ENCODE measurements around the gene METTL2B.
A peak's percentile ranks its signal among the peaks of the same experiment; 100 is the strongest.

Gene METTL2B

GRCh38 chr7:128476402-128477335 lies at the start of gene METTL2B:
METTL2B (plus strand) TSS chr7:128476748; CDS start chr7:128476766, 18 bp downstream.
- peak; percentile 82 for DNase-seq (ENCODE audit: low spot score)

GRCh38 chr7:128427289-128427891 lies 49.2 kb upstream of the METTL2B start:
- peak; percentile 66 for DNase-seq (ENCODE audit: low spot score)

GRCh38 chr7:128430207-128430606 lies 46.3 kb upstream of the METTL2B start:
- no peak for DNase-seq (ENCODE audit: low spot score)

GRCh38 chr7:128431221-128431620 lies 45.3 kb upstream of the METTL2B start:
- no peak for DNase-seq (ENCODE audit: low spot score)

GRCh38 chr7:128431754-128432153 lies 44.8 kb upstream of the METTL2B start:
- no peak for DNase-seq (ENCODE audit: low spot score)

GRCh38 chr7:128434413-128435326 lies 41.9 kb upstream of the METTL2B start:
- DNase-seq (ENCODE audit: low spot score): no peak

GRCh38 chr7:128435327-128435686 lies 41.2 kb upstream of the METTL2B start:
- no peak for DNase-seq (ENCODE audit: low spot score)

- no peak for DNase-seq (ENCODE audit: low spot score)
Measured at GRCh38 chr7:128437426-128438332, 38.9 kb upstream of the METTL2B start.

- no peak for DNase-seq (ENCODE audit: low spot score)
Measured at GRCh38 chr7:128442356-128442755, 34.2 kb upstream of the METTL2B start.

GRCh38 chr7:128443831-128444600 lies 32.5 kb upstream of the METTL2B start:
- DNase-seq (ENCODE audit: low spot score): no peak

- DNase-seq (ENCODE audit: low spot score): no peak
Measured at GRCh38 chr7:128446306-128446705, 30.2 kb upstream of the METTL2B start.

- DNase-seq (ENCODE audit: low spot score): no peak
Measured at GRCh38 chr7:128447941-128448564, 28.5 kb upstream of the METTL2B start.

GRCh38 chr7:128448751-128449302 lies 27.7 kb upstream of the METTL2B start:
- DNase-seq (ENCODE audit: low spot score): no peak

- no peak for DNase-seq (ENCODE audit: low spot score)
Measured at GRCh38 chr7:128450409-128450808, 26.1 kb upstream of the METTL2B start.

GRCh38 chr7:128450913-128451312 lies 25.6 kb upstream of the METTL2B start:
- no peak for DNase-seq (ENCODE audit: low spot score)

GRCh38 chr7:128452552-128452951 lies 24.0 kb upstream of the METTL2B start:
- no peak for DNase-seq (ENCODE audit: low spot score)

GRCh38 chr7:128453836-128454804 lies 22.4 kb upstream of the METTL2B start:
- peak; percentile 64 for DNase-seq (ENCODE audit: low spot score)

GRCh38 chr7:128454808-128455542 lies 21.6 kb upstream of the METTL2B start:
- DNase-seq (ENCODE audit: low spot score): peak; percentile 28
